ENCODE data around the gene ASB3. TPM values are rescaled to one million over a fixed set of nuclear protein-coding genes. Genes with fewer than 3 reads are reported as not detected.

Gene ASB3
- polyA plus RNA-seq, 3 donors: 6.7 to 14.9 (median 8.1) TPM

DNA sequence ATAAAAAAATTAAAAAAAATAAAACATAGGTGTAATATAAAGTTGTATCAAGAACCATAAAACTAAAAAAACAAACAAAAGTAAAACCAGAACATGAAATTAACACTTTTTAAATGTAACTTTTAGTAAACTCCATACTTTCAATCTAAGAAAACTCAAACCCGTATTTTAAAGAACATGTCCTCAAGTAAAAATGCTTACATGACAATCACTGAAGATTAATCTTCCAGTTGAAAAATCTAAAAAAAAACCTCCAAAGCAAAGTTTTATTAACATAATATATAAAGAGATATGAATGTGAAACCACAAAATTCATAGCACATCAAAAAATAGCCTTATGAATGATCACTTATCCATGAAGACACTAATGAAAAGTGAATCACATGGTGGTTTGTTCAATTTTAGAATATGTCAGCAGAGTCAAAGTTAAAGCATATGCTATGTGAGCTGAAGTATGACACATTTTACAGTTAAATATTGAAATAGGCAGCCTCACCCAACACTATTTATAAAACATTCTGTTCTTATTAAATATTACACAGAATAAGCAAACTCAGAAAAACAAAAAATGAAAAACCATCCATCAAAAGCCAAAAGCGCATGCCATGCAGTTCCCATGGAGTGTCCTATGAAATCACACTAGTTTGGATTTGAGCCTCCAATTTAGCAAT lies 42.2 kb downstream of the ASB3 start:
- Histone ChIP-seq H3K36me3 (replicated peaks in 1 of 2; ENCODE audit: control insufficient read depth in 1 of 2, insufficient read depth in 2 of 2, low read length in 2 of 2) (peaks cover 11 to 38% of the 10 kb centered on the region in 2 donors), H3K9me3 (replicated peaks in 1 of 2; ENCODE audit: control insufficient read depth in 1 of 2, insufficient read depth in 1 of 2, low read length in 2 of 2) (no peaks in the 10 kb centered on the region), H3K9ac (ENCODE audit: insufficient read depth, low read length, poor library complexity, severe bottlenecking) (no peak overlapping the region), H3K4me1 (ENCODE audit: control insufficient read depth in 1 of 2, insufficient read depth in 2 of 2, low read length in 2 of 2) (peaks cover 4% of the 10 kb centered on the region in 2 donors), H3K4me3 (replicated peaks in 1 of 3; ENCODE audit: low read depth in 2 of 3, low read length in 3 of 3) (no peak overlapping the region), H3K79me2 (ENCODE audit: insufficient read depth, low read length) (no peaks in the 10 kb centered on the region), H4K20me1 (ENCODE audit: insufficient read depth, low read length) (no peaks in the 10 kb centered on the region), H3K4me2 (replicated peaks; ENCODE audit: extremely low read depth, low read length, poor library complexity, severe bottlenecking) (no peak overlapping the region), H3K27me3 (ENCODE audit: control insufficient read depth in 2 of 2, insufficient read depth in 2 of 2, low read length in 2 of 2) (no peaks in the 10 kb centered on the region), H2AFZ (ENCODE audit: insufficient read depth, low read depth, low read length, poor library complexity, severe bottlenecking) (no peak overlapping the region), H3K27ac (ENCODE audit: low read depth in 1 of 2, low read length in 2 of 2) (no peak overlapping the region)
- H3K27ac Mint-ChIP-seq: no peak overlapping the region
- peaks cover 0 to 2% (median 0%) of the 10 kb centered on the region in 7 donors for H3K9me3 Mint-ChIP-seq
- no CpG with 5 or more reads among the region's 2 CpGs for WGBS (ENCODE audit: insufficient coverage)
- intact Hi-C loops (cut with micrococcal nuclease): no loop called here
- H3K4me1 Mint-ChIP-seq: peaks cover 3% of the 10 kb centered on the region
- no peak overlapping the region for H3K4me3 Mint-ChIP-seq
- H3K36me3 Mint-ChIP-seq: peaks cover 39 to 41% of the 10 kb centered on the region in 2 donors
- TF ChIP-seq, protein P1, sequence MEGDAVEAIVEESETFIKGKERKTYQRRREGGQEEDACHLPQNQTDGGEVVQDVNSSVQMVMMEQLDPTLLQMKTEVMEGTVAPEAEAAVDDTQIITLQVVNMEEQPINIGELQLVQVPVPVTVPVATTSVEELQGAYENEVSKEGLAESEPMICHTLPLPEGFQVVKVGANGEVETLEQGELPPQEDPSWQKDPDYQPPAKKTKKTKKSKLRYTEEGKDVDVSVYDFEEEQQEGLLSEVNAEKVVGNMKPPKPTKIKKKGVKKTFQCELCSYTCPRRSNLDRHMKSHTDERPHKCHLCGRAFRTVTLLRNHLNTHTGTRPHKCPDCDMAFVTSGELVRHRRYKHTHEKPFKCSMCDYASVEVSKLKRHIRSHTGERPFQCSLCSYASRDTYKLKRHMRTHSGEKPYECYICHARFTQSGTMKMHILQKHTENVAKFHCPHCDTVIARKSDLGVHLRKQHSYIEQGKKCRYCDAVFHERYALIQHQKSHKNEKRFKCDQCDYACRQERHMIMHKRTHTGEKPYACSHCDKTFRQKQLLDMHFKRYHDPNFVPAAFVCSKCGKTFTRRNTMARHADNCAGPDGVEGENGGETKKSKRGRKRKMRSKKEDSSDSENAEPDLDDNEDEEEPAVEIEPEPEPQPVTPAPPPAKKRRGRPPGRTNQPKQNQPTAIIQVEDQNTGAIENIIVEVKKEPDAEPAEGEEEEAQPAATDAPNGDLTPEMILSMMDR (IDR thresholded peaks at IDR 0.05): no peak
- H3K27me3 Mint-ChIP-seq (ENCODE audit: low read depth in 3 of 3): peaks cover 0 to 2% (median 0%) of the 10 kb centered on the region in 3 donors
- DNase-seq: no peak

DNA sequence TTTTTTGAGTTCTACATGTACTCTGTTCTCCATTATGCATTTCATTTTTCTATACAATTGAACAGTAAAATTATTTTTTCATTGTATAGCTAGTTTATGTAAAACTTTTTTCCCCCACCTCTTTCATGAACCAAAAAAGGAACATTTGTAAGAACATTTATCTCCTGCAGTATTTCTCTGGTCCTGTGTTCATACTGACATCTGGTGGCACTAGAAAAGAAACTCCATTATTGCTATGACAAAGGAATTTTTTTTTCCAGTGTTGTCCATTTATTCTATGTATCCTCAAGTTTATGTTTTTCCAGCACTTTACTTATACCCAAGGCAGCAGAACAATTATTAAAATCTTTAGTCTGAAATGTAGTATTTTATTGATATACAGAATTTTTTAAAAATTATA lies 46.6 kb downstream of the ASB3 start:
- Histone ChIP-seq H4K20me1 (ENCODE audit: insufficient read depth, low read length) (no peaks in the 10 kb centered on the region), H3K9me3 (replicated peaks in 1 of 2; ENCODE audit: control insufficient read depth in 1 of 2, insufficient read depth in 1 of 2, low read length in 2 of 2) (no peaks in the 10 kb centered on the region), H3K4me1 (ENCODE audit: control insufficient read depth in 1 of 2, insufficient read depth in 2 of 2, low read length in 2 of 2) (peaks cover 11 to 12% of the 10 kb centered on the region in 2 donors), H3K36me3 (replicated peaks in 1 of 2; ENCODE audit: control insufficient read depth in 1 of 2, insufficient read depth in 2 of 2, low read length in 2 of 2) (peaks cover 0 to 12% of the 10 kb centered on the region in 2 donors), H3K27ac (ENCODE audit: low read depth in 1 of 2, low read length in 2 of 2) (no peak overlapping the region), H3K79me2 (ENCODE audit: insufficient read depth, low read length) (no peaks in the 10 kb centered on the region), H3K27me3 (ENCODE audit: control insufficient read depth in 2 of 2, insufficient read depth in 2 of 2, low read length in 2 of 2) (no peaks in the 10 kb centered on the region), H2AFZ (ENCODE audit: insufficient read depth, low read depth, low read length, poor library complexity, severe bottlenecking) (no peak overlapping the region), H3K9ac (ENCODE audit: insufficient read depth, low read length, poor library complexity, severe bottlenecking) (no peak overlapping the region), H3K4me3 (replicated peaks in 1 of 3; ENCODE audit: low read depth in 2 of 3, low read length in 3 of 3) (no peak overlapping the region), H3K4me2 (replicated peaks; ENCODE audit: extremely low read depth, low read length, poor library complexity, severe bottlenecking) (no peak overlapping the region)
- DNase-seq: no peak
- Mint-ChIP-seq H3K27me3 (ENCODE audit: low read depth in 3 of 3) (peaks cover 0 to 1% (median 0%) of the 10 kb centered on the region in 3 donors), H3K27ac (no peak overlapping the region), H3K36me3 (peaks cover 21 to 26% of the 10 kb centered on the region in 2 donors), H3K4me3 (no peak overlapping the region), H3K4me1 (peaks cover 11% of the 10 kb centered on the region), H3K9me3 (peaks cover 0 to 1% (median 0%) of the 10 kb centered on the region in 7 donors)
- intact Hi-C loops (cut with micrococcal nuclease): no loop called here
- TF ChIP-seq, protein P1 (IDR thresholded peaks at IDR 0.05): no peak

All from CD14-positive monocyte (primary cell).